Upper lobe of left lung (tissue), 4 donors: Measurements from ENCODE around the gene POP7.

Experiments used
- POLR2A ChIP-seq, 4 donors: fragments of 450-650 bp; IDR thresholded peaks; one replicate each; pipeline ENCODE4 v1.5.1; 2016 to 2017; ENCODE audit warnings: antibody characterized with exemption in 4 of 4, mild to moderate bottlenecking in 2 of 4
- TF ChIP-seq, protein P1 (sequence below), 6 experiments: fragments of 450-650 bp in 4 of 6; fragments of 200-600 bp in 2 of 6; sonication (generic) in 2 of 6; IDR thresholded peaks; one replicate each; pipeline ENCODE4 v1.5.1; 2016 to 2019; ENCODE audit warnings: antibody characterized with exemption in 6 of 6

- TF ChIP-seq, protein P1, sequence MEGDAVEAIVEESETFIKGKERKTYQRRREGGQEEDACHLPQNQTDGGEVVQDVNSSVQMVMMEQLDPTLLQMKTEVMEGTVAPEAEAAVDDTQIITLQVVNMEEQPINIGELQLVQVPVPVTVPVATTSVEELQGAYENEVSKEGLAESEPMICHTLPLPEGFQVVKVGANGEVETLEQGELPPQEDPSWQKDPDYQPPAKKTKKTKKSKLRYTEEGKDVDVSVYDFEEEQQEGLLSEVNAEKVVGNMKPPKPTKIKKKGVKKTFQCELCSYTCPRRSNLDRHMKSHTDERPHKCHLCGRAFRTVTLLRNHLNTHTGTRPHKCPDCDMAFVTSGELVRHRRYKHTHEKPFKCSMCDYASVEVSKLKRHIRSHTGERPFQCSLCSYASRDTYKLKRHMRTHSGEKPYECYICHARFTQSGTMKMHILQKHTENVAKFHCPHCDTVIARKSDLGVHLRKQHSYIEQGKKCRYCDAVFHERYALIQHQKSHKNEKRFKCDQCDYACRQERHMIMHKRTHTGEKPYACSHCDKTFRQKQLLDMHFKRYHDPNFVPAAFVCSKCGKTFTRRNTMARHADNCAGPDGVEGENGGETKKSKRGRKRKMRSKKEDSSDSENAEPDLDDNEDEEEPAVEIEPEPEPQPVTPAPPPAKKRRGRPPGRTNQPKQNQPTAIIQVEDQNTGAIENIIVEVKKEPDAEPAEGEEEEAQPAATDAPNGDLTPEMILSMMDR (IDR thresholded peaks at IDR 0.05), result no peak
- TF ChIP-seq POLR2A (IDR thresholded peaks at IDR 0.05), result no peak
These were observed 8.8 kb downstream of the POP7 start for GRCh38 chr7:100714725-100715124.
